SK-N-SH treated with all-trans-retinoic acid at 6 μM for 48 hours (cell line): ENCODE results near the gene NHLH2.

Source experiments
- ARNTL ChIP-seq: fragments of 450-650 bp; formaldehyde crosslinking; IDR thresholded peaks from 2 replicates; pipeline ENCODE4 v1.5.0; 2020; ENCODE audit warnings: low read depth, mild to moderate bottlenecking, moderate library complexity, borderline replicate concordance
- CSDC2 ChIP-seq: fragments of 250-450 bp; sonication (Bioruptor Pico); IDR thresholded peaks from 2 replicates; pipeline ENCODE4 v1.5.0; 2020; ENCODE audit warnings: mild to moderate bottlenecking, moderate library complexity
- RARB ChIP-seq: fragments of 250-450 bp; sonication (Bioruptor Pico); IDR thresholded peaks from 2 replicates; pipeline ENCODE4 v1.8.0; 2021; ENCODE audit warnings: mild to moderate bottlenecking, moderate library complexity
- TCF4 ChIP-seq: fragments of 250-450 bp; sonication (Bioruptor Pico); IDR thresholded peaks from 2 replicates; pipeline ENCODE4 v1.8.0; 2021; ENCODE audit warnings: mild to moderate bottlenecking, moderate library complexity, borderline replicate concordance
- ZC3H10 ChIP-seq: fragments of 250-450 bp; sonication (Bioruptor Pico); IDR thresholded peaks from 2 replicates; pipeline ENCODE4 v1.5.1; 2021; ENCODE audit warnings: mild to moderate bottlenecking, moderate library complexity
- ZFP3 ChIP-seq: fragments of 250-450 bp; sonication (Bioruptor Pico); IDR thresholded peaks from 2 replicates; pipeline ENCODE4 v1.5.0; 2020; ENCODE audit warnings: mild to moderate bottlenecking, moderate library complexity
- ZNF565 ChIP-seq: fragments of 450-650 bp; formaldehyde crosslinking; conservative IDR thresholded peaks from 2 replicates; pipeline ENCODE4 v1.5.0; 2020; ENCODE audit warnings: low read depth, mild to moderate bottlenecking, moderate library complexity
- ZNF8 ChIP-seq: fragments of 450-650 bp; formaldehyde crosslinking; IDR thresholded peaks from 2 replicates; pipeline ENCODE4 v1.5.0; 2020; ENCODE audit warnings: mild to moderate bottlenecking, moderate library complexity

- TF ChIP-seq ARNTL (no peak), ZC3H10 (no peak), RARB (CRISPR knock-in tag) (no peak), TCF4 (CRISPR knock-in tag) (no peak), ZFP3 (CRISPR knock-in tag) (no peak), ZNF8 (CRISPR knock-in tag) (no peak), CSDC2 (CRISPR knock-in tag) (no peak), ZNF565 (CRISPR knock-in tag) (no peak)
Observed at GRCh38 chr1:115793162-115793561, 47.8 kb downstream of the NHLH2 start.
